Mesothelial cell of epicardium (in vitro differentiated cells): ENCODE measurements around the gene POU5F2. TPM values are rescaled to one million over a fixed set of nuclear protein-coding genes. Genes with fewer than 3 reads are reported as not detected.

Experiments
- DNase-seq, 2 experiments: peaks; one replicate each; pipeline ENCODE4 v3.0.0; 2021; ENCODE audit warnings: low spot score in 2 of 2; ENCODE audit not compliant: unreplicated experiment in 2 of 2
- H3K27ac Mint-ChIP-seq: 2 replicates; pipeline ENCODE4 v1.8.0; 2021; ENCODE audit warnings: mixed read lengths
- H3K27me3 Mint-ChIP-seq: 2 replicates; pipeline ENCODE4 v1.8.0; 2021; ENCODE audit warnings: low read depth, mixed read lengths
- H3K36me3 Mint-ChIP-seq: 2 replicates; pipeline ENCODE4 v1.8.0; 2021; ENCODE audit warnings: mixed read lengths
- H3K4me1 Mint-ChIP-seq: 2 replicates; pipeline ENCODE4 v1.8.0; 2021; ENCODE audit warnings: mixed read lengths
- H3K4me3 Mint-ChIP-seq: 2 replicates; pipeline ENCODE4 v1.8.0; 2021; ENCODE audit warnings: mild to moderate bottlenecking, moderate library complexity, mixed read lengths
- H3K9me3 Mint-ChIP-seq: 2 replicates; pipeline ENCODE4 v1.8.0; 2021; ENCODE audit warnings: mixed read lengths
- total RNA-seq: library from RNA; stranded (reverse); gene quantifications from 3 replicates; pipeline ENCODE4 v1.2.1, GENCODE V29; 2021
- TF ChIP-seq, protein P1 (sequence below): fragments of 200-600 bp; sonication (generic); IDR thresholded peaks from one replicate; pipeline ENCODE4 v1.5.0; 2021; ENCODE audit warnings: antibody characterized with exemption; ENCODE audit not compliant: unreplicated experiment

Gene POU5F2, protein sequence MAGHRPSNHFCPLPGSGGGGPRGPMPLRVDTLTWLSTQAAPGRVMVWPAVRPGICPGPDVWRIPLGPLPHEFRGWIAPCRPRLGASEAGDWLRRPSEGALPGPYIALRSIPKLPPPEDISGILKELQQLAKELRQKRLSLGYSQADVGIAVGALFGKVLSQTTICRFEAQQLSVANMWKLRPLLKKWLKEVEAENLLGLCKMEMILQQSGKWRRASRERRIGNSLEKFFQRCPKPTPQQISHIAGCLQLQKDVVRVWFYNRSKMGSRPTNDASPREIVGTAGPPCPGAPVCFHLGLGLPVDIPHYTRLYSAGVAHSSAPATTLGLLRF
- total RNA-seq, result 1.7 to 1.9 TPM (median 1.7 TPM) in 3 replicates

DNA sequence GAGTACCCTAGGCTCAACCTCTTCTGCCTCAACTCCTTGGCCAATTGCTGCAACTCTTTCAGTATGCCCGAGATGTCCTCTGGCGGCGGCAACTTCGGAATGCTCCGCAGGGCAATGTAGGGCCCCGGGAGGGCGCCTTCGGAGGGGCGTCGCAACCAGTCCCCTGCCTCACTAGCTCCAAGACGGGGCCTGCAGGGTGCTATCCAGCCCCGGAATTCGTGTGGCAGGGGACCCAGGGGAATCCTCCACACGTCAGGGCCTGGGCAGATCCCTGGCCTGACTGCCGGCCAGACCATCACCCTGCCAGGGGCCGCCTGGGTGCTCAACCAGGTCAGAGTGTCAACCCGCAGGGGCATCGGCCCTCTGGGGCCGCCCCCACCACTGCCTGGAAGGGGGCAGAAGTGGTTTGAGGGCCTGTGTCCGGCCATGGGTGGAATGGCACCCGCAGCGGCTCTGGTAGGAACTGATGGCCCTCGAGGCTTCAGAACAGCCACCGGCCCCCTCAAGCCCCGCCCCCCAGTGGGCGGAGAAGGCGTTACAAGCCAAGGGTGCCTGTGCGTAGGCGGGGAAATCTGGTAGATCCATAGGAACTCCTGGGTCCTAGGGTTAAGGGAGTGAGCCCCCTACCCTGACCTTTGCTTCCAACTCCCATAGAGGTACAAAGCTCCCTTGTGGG lies at the start of gene POU5F2:
Gene POU5F2 (minus strand): TSS at position 465 of the 676 bp plus-strand sequence. CDS start 37 bp downstream, at position 428.
- Mint-ChIP-seq H3K4me3 (no peak within 1 kb of the TSS), H3K9me3 (peaks cover 15% of the 10 kb centered on the region), H3K27me3 (no peaks in the 10 kb centered on the region), H3K36me3 (peaks cover 18% of the 10 kb centered on the region), H3K27ac (no peak within 1 kb of the TSS), H3K4me1 (no peaks in the 10 kb centered on the region)
- DNase-seq, result no peak
- TF ChIP-seq, protein P1, sequence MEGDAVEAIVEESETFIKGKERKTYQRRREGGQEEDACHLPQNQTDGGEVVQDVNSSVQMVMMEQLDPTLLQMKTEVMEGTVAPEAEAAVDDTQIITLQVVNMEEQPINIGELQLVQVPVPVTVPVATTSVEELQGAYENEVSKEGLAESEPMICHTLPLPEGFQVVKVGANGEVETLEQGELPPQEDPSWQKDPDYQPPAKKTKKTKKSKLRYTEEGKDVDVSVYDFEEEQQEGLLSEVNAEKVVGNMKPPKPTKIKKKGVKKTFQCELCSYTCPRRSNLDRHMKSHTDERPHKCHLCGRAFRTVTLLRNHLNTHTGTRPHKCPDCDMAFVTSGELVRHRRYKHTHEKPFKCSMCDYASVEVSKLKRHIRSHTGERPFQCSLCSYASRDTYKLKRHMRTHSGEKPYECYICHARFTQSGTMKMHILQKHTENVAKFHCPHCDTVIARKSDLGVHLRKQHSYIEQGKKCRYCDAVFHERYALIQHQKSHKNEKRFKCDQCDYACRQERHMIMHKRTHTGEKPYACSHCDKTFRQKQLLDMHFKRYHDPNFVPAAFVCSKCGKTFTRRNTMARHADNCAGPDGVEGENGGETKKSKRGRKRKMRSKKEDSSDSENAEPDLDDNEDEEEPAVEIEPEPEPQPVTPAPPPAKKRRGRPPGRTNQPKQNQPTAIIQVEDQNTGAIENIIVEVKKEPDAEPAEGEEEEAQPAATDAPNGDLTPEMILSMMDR, result peak; percentile 38

DNA sequence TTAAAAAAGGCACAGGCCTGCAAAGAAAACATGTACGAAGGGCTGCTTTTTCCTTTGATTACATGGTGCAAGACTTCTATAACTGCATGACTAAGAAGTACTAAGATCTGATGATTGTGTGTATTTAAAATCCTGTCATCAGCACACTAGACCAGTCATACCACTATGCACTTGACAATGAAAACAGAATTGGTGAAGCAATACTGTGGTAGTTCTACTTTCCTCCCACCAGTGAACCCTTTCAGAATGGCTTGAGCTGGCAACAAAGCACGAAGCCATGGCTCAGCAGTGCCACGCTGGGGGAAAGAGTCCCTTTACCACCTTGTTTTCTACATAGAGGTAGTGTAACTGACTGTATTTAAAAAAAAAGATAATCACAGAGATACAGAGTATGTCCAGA lies 49.0 kb upstream of the POU5F2 start:
- DNase-seq, result no peak
- Mint-ChIP-seq H3K4me3 (no peak overlapping the region), H3K27me3 (no peaks in the 10 kb centered on the region), H3K27ac (no peak overlapping the region), H3K9me3 (peaks cover 3% of the 10 kb centered on the region), H3K36me3 (peaks cover 12% of the 10 kb centered on the region), H3K4me1 (peaks cover 13% of the 10 kb centered on the region)
- TF ChIP-seq, protein P1, result no peak

DNA sequence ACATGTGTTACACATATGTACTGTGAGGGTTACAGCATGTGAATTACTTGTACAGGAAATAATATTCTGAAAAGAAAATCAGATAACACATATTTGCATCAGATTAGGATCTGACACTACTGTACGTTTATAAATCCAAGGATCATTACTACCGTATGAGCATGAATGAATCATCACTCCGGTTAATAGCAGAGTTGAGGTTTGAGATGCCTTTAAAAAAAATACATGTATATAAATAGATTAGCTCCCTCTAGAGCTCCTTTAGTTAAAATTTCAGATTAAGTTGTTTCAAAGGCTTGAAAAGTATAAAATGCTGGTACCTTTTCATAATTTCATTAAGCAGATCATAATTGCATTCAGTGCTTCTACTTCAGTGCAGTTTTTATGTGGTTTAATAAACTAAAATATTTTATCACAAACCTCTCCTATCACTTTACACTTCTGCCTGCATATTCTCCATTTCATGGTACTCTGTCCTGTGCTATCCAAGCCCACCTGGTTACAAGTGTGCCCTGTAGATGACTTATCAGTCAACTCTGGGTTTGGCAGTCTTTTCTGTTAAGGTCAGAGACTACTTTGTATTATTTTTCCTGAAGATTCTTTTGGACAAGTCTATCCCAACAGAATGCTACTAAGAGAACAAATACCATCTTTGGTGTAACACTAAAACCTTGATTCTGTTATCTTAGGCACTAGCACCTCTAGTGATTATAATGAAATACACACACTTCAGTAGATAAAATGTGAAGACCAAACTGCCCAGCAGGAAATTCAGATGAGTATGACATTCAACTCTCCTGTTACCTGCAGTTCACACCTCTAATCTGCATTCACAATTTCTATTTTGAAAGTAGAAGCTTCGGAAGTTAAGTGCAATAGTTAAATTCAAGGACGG lies 48.0 kb upstream of the POU5F2 start:
- DNase-seq, result no peak
- Mint-ChIP-seq H3K36me3 (peaks cover 5% of the 10 kb centered on the region), H3K4me3 (no peak overlapping the region), H3K27ac (no peak overlapping the region), H3K4me1 (peaks cover 13% of the 10 kb centered on the region), H3K27me3 (no peaks in the 10 kb centered on the region), H3K9me3 (peaks cover 3% of the 10 kb centered on the region)
- TF ChIP-seq, protein P1, result no peak

DNA sequence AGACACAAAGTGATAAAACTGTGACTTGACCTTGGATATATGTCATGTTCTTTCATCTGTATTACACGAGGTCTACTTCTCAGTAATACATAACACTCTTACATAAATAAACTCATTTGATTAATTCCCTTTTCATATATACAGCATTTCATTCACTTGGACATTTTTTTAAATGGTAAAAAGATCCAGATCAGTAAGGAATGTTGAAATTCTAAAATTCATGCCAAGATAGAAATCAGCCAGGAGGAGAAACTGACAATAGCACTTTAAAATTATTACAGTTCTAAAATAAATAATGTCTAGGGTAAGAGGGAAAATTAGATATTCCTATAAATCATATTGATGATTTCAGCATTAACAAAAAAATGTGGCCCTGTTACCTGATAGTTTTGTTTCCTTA lies 46.2 kb upstream of the POU5F2 start:
- H3K4me3 Mint-ChIP-seq, result no peak overlapping the region
- H3K9me3 Mint-ChIP-seq, result no peaks in the 10 kb centered on the region
- H3K36me3 Mint-ChIP-seq, result no peaks in the 10 kb centered on the region
- no peak overlapping the region for H3K27ac Mint-ChIP-seq
- no peak for DNase-seq
- H3K27me3 Mint-ChIP-seq, result no peaks in the 10 kb centered on the region
- TF ChIP-seq, protein P1, result no peak
- peaks cover 13% of the 10 kb centered on the region for H3K4me1 Mint-ChIP-seq

DNA sequence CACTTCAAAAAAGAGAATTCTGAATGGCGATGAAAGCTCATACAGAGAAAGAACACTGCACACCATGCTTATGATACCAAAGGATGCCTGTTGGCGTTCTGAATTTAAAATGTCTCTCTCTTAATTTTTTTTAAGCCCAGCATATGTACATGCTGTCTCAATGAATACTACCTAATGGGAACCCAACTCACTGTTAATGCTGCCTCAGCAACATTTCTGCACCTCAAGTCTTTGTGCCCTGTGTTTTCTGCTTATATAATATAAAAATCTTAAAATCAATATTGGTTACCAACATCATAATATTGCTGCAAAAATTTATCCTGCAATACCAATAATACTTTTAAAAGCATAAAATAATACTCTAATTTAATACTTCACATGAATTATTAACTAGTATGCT lies 44.1 kb upstream of the POU5F2 start:
- H3K27me3 Mint-ChIP-seq, result no peaks in the 10 kb centered on the region
- H3K27ac Mint-ChIP-seq, result no peak overlapping the region
- no peak overlapping the region for H3K4me3 Mint-ChIP-seq
- H3K9me3 Mint-ChIP-seq, result no peaks in the 10 kb centered on the region
- TF ChIP-seq, protein P1, result no peak
- DNase-seq, result no peak
- peaks cover 9% of the 10 kb centered on the region for H3K4me1 Mint-ChIP-seq
- H3K36me3 Mint-ChIP-seq, result peaks cover 10% of the 10 kb centered on the region
